Glomerular endothelial cell (primary cell): ENCODE data around the gene UBA1. TPM values are rescaled to one million over a fixed set of nuclear protein-coding genes. Genes with fewer than 3 reads are reported as not detected.

ENCODE experiments used
- DNase-seq: peaks from one replicate; pipeline ENCODE4 v3.0.0-alpha.2; 2011; ENCODE audit warnings: low read depth, low spot score; ENCODE audit errors: extremely low read depth
- total RNA-seq: library from RNA; depleted of rRNA; stranded (reverse); fragments of >200 nt; gene quantifications from 2 replicates; pipeline ENCODE4 v1.2.3, GENCODE V29; 2015

UBA1 gene
- total RNA-seq, 1 donor from 2014 or later, result 278 TPM

- no peak for DNase-seq
Observed at GRCh38 chrX:47169726-47170515, 23.7 kb upstream of the UBA1 start.

- no peak for DNase-seq
Observed at GRCh38 chrX:47170861-47171692, 22.6 kb upstream of the UBA1 start.

- no peak for DNase-seq
Observed at GRCh38 chrX:47171996-47172395, 21.6 kb upstream of the UBA1 start.

GRCh38 chrX:47172549-47172948 lies 21.1 kb upstream of the UBA1 start:
- no peak for DNase-seq

GRCh38 chrX:47172971-47173792 lies 20.4 kb upstream of the UBA1 start:
- DNase-seq, result no peak

GRCh38 chrX:47174376-47174775 lies 19.3 kb upstream of the UBA1 start:
- no peak for DNase-seq

GRCh38 chrX:47174846-47175587 lies 18.6 kb upstream of the UBA1 start:
- DNase-seq, result no peak

GRCh38 chrX:47175588-47175980 lies 18.0 kb upstream of the UBA1 start:
- no peak for DNase-seq

GRCh38 chrX:47176101-47176740 lies 17.4 kb upstream of the UBA1 start:
- DNase-seq, result no peak

GRCh38 chrX:47177079-47177478 lies 16.6 kb upstream of the UBA1 start:
- DNase-seq, result no peak

GRCh38 chrX:47178337-47178736 lies 15.3 kb upstream of the UBA1 start:
- no peak for DNase-seq

- no peak for DNase-seq
Observed at GRCh38 chrX:47179221-47179927, 14.3 kb upstream of the UBA1 start.

- DNase-seq, result no peak
Observed at GRCh38 chrX:47179928-47180255, 13.7 kb upstream of the UBA1 start.

GRCh38 chrX:47180346-47180745 lies 13.3 kb upstream of the UBA1 start:
- DNase-seq, result no peak

GRCh38 chrX:47181301-47181700 lies 12.3 kb upstream of the UBA1 start:
- no peak for DNase-seq

- no peak for DNase-seq
Observed at GRCh38 chrX:47182106-47182700, 11.4 kb upstream of the UBA1 start.

- no peak for DNase-seq
Observed at GRCh38 chrX:47184486-47184885, 9.1 kb upstream of the UBA1 start.

- no peak for DNase-seq
Observed at GRCh38 chrX:47185241-47185640, 8.4 kb upstream of the UBA1 start.

- DNase-seq, result no peak
Observed at GRCh38 chrX:47186096-47186740, 7.4 kb upstream of the UBA1 start.
